AG04450 (cell line): ENCODE results near the gene CAPZA1. TPM values are rescaled to one million over a fixed set of nuclear protein-coding genes. Genes with fewer than 3 reads are reported as not detected.

Experiments
- CTCF ChIA-PET: fragments of 300-600, 350-600 bp; formaldehyde crosslinking; extraction: SDS; loops from one replicate; lab custom pipeline; 2022; ENCODE audit warnings: antibody characterized with exemption, inconsistent platforms; lab: Charles Lee
- POLR2A ChIA-PET: fragments of 350-600 bp; formaldehyde crosslinking; extraction: SDS; loops from one replicate; lab custom pipeline; 2021; ENCODE audit warnings: antibody characterized with exemption, inconsistent platforms; lab: Yijun Ruan, JAX
- DNase-seq: peaks from one replicate; pipeline ENCODE4 v3.0.0-alpha.2; 2011; ENCODE audit warnings: low read depth, low spot score
- H3K27ac ChIP-seq: one replicate; pipeline ENCODE4 v1.5.1; 2012; ENCODE audit warnings: low read depth, low read length, control low read depth
- H3K27me3 ChIP-seq: one replicate; pipeline ENCODE4 v1.6.0; 2012; ENCODE audit warnings: low read length; ENCODE audit not compliant: control insufficient read depth, insufficient read depth
- H3K4me3 ChIP-seq: 2 replicates; pipeline ENCODE4 v1.5.1; 2011; ENCODE audit warnings: mild to moderate bottlenecking, low read depth, low read length, control low read depth
- H3K9me3 ChIP-seq: 2 replicates; pipeline ENCODE4 v1.5.1; 2012; ENCODE audit warnings: low read length; ENCODE audit not compliant: control insufficient read depth, insufficient read depth
- CTCF ChIP-seq: IDR thresholded peaks from 2 replicates; pipeline ENCODE4 v1.5.1; 2011; ENCODE audit warnings: low read depth, low read length, control low read depth, inconsistent platforms
- polyA plus RNA-seq: library from polyadenylated mRNA; depleted of rRNA; stranded (reverse); fragments of >200 nt; gene quantifications from 2 replicates; pipeline ENCODE4 v1.2.3, GENCODE V29; 2011

Gene CAPZA1
- polyA plus RNA-seq, 1 experiment: 273 TPM

- ChIA-PET POLR2A (no interaction called here), CTCF (interaction anchor here (0.8 kb wide), 1 partner anchor 11 kb away, joined by 3 read pairs; no protein-coding TSS in a partner anchor)
- no peak for TF ChIP-seq CTCF
- Histone ChIP-seq H3K4me3 (no peak overlapping the region), H3K27ac (no peak overlapping the region), H3K9me3 (no peaks in the 10 kb centered on the region), H3K27me3 (no peaks in the 10 kb centered on the region)
- no peak for DNase-seq
These were observed 16.6 kb upstream of the CAPZA1 start for GRCh38 chr1:112603012-112603411.

GRCh38 chr1:112603541-112603940, 16.1 kb upstream of the CAPZA1 start:
- POLR2A ChIA-PET: no interaction called here
- Histone ChIP-seq H3K4me3 (no peak overlapping the region), H3K27ac (no peak overlapping the region), H3K9me3 (no peaks in the 10 kb centered on the region), H3K27me3 (no peaks in the 10 kb centered on the region)
- DNase-seq: no peak
- TF ChIP-seq CTCF: no peak
- CTCF ChIA-PET: interaction anchor here (0.8 kb wide), 1 partner anchor 11 kb away, joined by 3 read pairs; no protein-coding TSS in a partner anchor

GRCh38 chr1:112605633-112606327, 13.9 kb upstream of the CAPZA1 start:
- CTCF ChIA-PET: interaction anchor here (0.7 kb wide), 1 partner anchor 8 kb away, joined by 3 read pairs; no protein-coding TSS in a partner anchor
- Histone ChIP-seq H3K4me3 (no peak overlapping the region), H3K27ac (no peak overlapping the region), H3K27me3 (no peaks in the 10 kb centered on the region), H3K9me3 (no peaks in the 10 kb centered on the region)
- POLR2A ChIA-PET: no interaction called here
- DNase-seq: no peak
- TF ChIP-seq CTCF: no peak

- H3K27me3 ChIP-seq: no peaks in the 10 kb centered on the region
- H3K9me3 ChIP-seq: no peaks in the 10 kb centered on the region; the same call in 1 of the 2 replicates
- DNase-seq: peak; percentile 11
- peak; percentile 82 for TF ChIP-seq CTCF
- ChIA-PET CTCF (interaction anchor here (0.5 to 9.2 kb wide), 59 partner anchors 8 to 316 kb away, joined by 3 to 177 read pairs (median 4); partner anchors contain the start of genes CTTNBP2NL and RHOC), POLR2A (no interaction called here)
- H3K27ac ChIP-seq: no peak overlapping the region
- no peak overlapping the region for H3K4me3 ChIP-seq
These were observed 5.1 kb upstream of the CAPZA1 start for GRCh38 chr1:112614460-112615065.
